HepG2 (cell line): ENCODE measurements around the gene NAA38. TPM values are rescaled to one million over a fixed set of nuclear protein-coding genes. Genes with fewer than 3 reads are reported as not detected.

Source experiments
- BCL6 ChIP-seq: IDR thresholded peaks from 2 replicates; pipeline ENCODE4 v1.6.1; 2016; ENCODE audit warnings: missing genetic modification reagents, missing compliant biosample characterization
- CBX2 ChIP-seq, 2 experiments: fragments of 200-600 bp in 1 of 2; sonication (generic); formaldehyde crosslinking in 1 of 2; IDR thresholded peaks; 2 replicates each; pipeline versions ENCODE4 v1.7.0 to v1.8.1; 2018 to 2022; ENCODE audit warnings: low read depth in 2 of 2, low read length in 1 of 2, mild to moderate bottlenecking in 1 of 2, missing genetic modification reagents in 1 of 2
- DNMT3B ChIP-seq: conservative IDR thresholded peaks from 2 replicates; pipeline ENCODE4 v1.6.1; 2016; ENCODE audit warnings: missing biosample characterization, control low read depth
- EP300 ChIP-seq, 3 experiments: sonication (generic) in 1 of 3; formaldehyde crosslinking in 1 of 3; IDR thresholded peaks; 2 replicates each; pipeline versions ENCODE4 v1.5.1 to v1.6.1; 2011 to 2020; ENCODE audit warnings: low read depth in 2 of 3, low read length in 2 of 3, borderline replicate concordance in 1 of 3, improper control_type of control experiment in 1 of 3, mild to moderate bottlenecking in 1 of 3, missing genetic modification reagents in 1 of 3, moderate library complexity in 1 of 3
- FOSL2 ChIP-seq: sonication (generic); formaldehyde crosslinking; IDR thresholded peaks from 2 replicates; pipeline ENCODE4 v1.4.0; 2020; ENCODE audit warnings: missing genetic modification reagents
- FOXM1 ChIP-seq: sonication (generic); formaldehyde crosslinking; IDR thresholded peaks from 2 replicates; pipeline ENCODE4 v1.5.0; 2020; ENCODE audit warnings: missing genetic modification reagents
- GATAD2A ChIP-seq: IDR thresholded peaks from 2 replicates; pipeline ENCODE4 v1.6.1; 2016
- HNF4A ChIP-seq: sonication (generic); formaldehyde crosslinking; IDR thresholded peaks from 2 replicates; pipeline ENCODE4 v1.4.0; 2020; ENCODE audit warnings: missing genetic modification reagents
- IKZF4 ChIP-seq: sonication (generic); formaldehyde crosslinking; IDR thresholded peaks from 2 replicates; pipeline ENCODE4 v1.5.1; 2020; ENCODE audit warnings: borderline replicate concordance, mild to moderate bottlenecking, low read depth, missing genetic modification reagents; ENCODE audit errors: not compliant biosample characterization
- KDM6A ChIP-seq: IDR thresholded peaks from 2 replicates; pipeline ENCODE4 v1.6.1; 2016; ENCODE audit warnings: low read depth
- MTA1 ChIP-seq: sonication (generic); formaldehyde crosslinking; IDR thresholded peaks from 2 replicates; pipeline ENCODE4 v1.4.0; 2020; ENCODE audit warnings: missing genetic modification reagents, mild to moderate bottlenecking, borderline replicate concordance
- SOX13 ChIP-seq, 3 experiments: fragments of 450-650 bp in 1 of 3; sonication (generic) in 1 of 3; formaldehyde crosslinking in 1 of 3; IDR thresholded peaks in 2 of 3; conservative IDR thresholded peaks in 1 of 3; 2 replicates each; pipeline versions ENCODE4 v1.5.0 to v1.6.1; 2016 to 2020; ENCODE audit warnings: antibody characterized with exemption in 1 of 3, mild to moderate bottlenecking in 1 of 3, missing compliant biosample characterization in 1 of 3, missing genetic modification reagents in 1 of 3, moderate library complexity in 1 of 3
- TEAD3 ChIP-seq: optimal IDR thresholded peaks from 2 replicates; pipeline ENCODE3; 2016; ENCODE audit warnings: borderline replicate concordance
- ZC3H4 ChIP-seq: sonication (generic); formaldehyde crosslinking; IDR thresholded peaks from 2 replicates; pipeline ENCODE4 v1.4.0; 2020; ENCODE audit warnings: missing genetic modification reagents, borderline replicate concordance
- polyA plus RNA-seq, 8 experiments: library from polyadenylated mRNA; depleted of rRNA in 3 of 8; stranded (reverse) in 7 of 8; unstranded in 1 of 8; fragments of >200 nt; fragmentation: Illumina TruSeq in 4 of 8; extraction: Trizol in 4 of 8; gene quantifications; 2 replicates each; pipeline versions ENCODE4 v1.2.1 to v1.2.3, GENCODE V29; 2011 to 2016; ENCODE audit warnings: low read depth in 4 of 8, missing spikeins in 1 of 8, mixed read lengths in 1 of 8; ENCODE audit not compliant: insufficient read depth in 1 of 8
- total RNA-seq, 5 experiments: library from RNA; depleted of rRNA; stranded (reverse); fragments of >200 nt; fragmentation: Illumina TruSeq; extraction: Trizol; gene quantifications; 2 replicates each; pipeline ENCODE4 v1.2.3, GENCODE V29; 2016; ENCODE audit warnings: low read depth in 1 of 5
- TF ChIP-seq, protein P1 (sequence below): IDR thresholded peaks from 2 replicates; pipeline ENCODE4 v1.6.1; 2016; ENCODE audit warnings: low read depth
- TF ChIP-seq, protein P2 (sequence below): sonication (generic); formaldehyde crosslinking; IDR thresholded peaks from 2 replicates; pipeline ENCODE4 v1.5.1; 2020; ENCODE audit warnings: mild to moderate bottlenecking, missing genetic modification reagents, borderline replicate concordance
- TF ChIP-seq, protein P3 (sequence below): sonication (generic); formaldehyde crosslinking; IDR thresholded peaks from 2 replicates; pipeline ENCODE4 v1.4.0; 2020; ENCODE audit warnings: missing genetic modification reagents, mild to moderate bottlenecking, borderline replicate concordance

NAA38 gene
- total and polyA plus RNA-seq, 2 of the 13 experiments (the other 11 are each of a cell fraction or from before 2014, with no cell fraction given): 46.9 to 91.6 TPM

DNA sequence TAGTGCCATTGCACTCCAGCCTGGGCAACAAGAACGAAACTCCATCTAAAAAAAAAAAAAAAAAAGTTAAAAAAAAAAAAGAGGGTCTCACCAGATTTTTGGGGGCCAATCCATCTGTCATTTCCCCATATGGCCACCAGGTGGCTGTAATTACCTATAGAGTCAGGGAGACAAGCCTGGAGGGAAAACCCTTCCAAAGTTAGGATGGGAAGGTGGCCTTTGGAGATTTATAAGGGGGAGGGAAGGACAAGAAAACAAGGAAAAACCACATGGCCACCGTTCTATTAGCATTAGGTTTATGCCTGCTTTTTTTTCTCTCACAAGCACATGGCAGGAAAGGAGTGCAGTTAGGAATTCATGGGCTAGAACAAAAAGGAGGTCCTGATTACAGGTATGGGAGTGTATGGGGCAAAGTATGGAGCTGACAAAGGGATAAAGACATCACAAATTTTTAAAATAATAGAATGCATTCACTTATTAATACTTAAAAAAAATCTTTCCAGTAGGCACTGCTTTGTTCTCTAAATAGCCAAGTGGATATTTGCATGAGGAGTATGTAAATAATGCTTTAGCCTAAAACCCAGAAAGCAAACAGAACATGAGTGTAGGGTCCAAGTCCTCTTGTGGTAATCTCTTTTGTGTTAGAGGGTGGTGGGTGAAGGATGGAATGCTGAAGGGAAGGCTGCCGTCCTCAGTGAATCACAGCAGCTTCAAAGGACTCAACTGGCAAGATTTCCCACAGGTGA lies 5.5 kb upstream of the NAA38 start (continued):
- TF ChIP-seq, protein P1, sequence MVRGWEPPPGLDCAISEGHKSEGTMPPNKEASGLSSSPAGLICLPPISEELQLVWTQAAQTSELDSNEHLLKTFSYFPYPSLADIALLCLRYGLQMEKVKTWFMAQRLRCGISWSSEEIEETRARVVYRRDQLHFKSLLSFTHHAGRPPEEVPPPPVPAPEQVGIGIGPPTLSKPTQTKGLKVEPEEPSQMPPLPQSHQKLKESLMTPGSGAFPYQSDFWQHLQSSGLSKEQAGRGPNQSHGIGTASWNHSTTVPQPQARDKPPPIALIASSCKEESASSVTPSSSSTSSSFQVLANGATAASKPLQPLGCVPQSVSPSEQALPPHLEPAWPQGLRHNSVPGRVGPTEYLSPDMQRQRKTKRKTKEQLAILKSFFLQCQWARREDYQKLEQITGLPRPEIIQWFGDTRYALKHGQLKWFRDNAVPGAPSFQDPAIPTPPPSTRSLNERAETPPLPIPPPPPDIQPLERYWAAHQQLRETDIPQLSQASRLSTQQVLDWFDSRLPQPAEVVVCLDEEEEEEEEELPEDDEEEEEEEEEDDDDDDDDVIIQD (CRISPR knock-in tag): 0 out of 2 replicates have a peak, but pooled peaks have one; percentile 10
- TF ChIP-seq EP300 (IDR thresholded peaks at IDR 0.05; ENCODE audit: low read depth in 2 of 2, low read length in 2 of 2): peak in 1 of 2 experiments; percentile 82; a peak in 2 of 4 replicates
- TF ChIP-seq EP300 (CRISPR knock-in tag; IDR thresholded peaks at IDR 0.05; ENCODE audit: borderline replicate concordance): no peak
- no peak for TF ChIP-seq FOXM1
- peak; percentile 65 for TF ChIP-seq GATAD2A (CRISPR knock-in tag)
- TF ChIP-seq, protein P2, sequence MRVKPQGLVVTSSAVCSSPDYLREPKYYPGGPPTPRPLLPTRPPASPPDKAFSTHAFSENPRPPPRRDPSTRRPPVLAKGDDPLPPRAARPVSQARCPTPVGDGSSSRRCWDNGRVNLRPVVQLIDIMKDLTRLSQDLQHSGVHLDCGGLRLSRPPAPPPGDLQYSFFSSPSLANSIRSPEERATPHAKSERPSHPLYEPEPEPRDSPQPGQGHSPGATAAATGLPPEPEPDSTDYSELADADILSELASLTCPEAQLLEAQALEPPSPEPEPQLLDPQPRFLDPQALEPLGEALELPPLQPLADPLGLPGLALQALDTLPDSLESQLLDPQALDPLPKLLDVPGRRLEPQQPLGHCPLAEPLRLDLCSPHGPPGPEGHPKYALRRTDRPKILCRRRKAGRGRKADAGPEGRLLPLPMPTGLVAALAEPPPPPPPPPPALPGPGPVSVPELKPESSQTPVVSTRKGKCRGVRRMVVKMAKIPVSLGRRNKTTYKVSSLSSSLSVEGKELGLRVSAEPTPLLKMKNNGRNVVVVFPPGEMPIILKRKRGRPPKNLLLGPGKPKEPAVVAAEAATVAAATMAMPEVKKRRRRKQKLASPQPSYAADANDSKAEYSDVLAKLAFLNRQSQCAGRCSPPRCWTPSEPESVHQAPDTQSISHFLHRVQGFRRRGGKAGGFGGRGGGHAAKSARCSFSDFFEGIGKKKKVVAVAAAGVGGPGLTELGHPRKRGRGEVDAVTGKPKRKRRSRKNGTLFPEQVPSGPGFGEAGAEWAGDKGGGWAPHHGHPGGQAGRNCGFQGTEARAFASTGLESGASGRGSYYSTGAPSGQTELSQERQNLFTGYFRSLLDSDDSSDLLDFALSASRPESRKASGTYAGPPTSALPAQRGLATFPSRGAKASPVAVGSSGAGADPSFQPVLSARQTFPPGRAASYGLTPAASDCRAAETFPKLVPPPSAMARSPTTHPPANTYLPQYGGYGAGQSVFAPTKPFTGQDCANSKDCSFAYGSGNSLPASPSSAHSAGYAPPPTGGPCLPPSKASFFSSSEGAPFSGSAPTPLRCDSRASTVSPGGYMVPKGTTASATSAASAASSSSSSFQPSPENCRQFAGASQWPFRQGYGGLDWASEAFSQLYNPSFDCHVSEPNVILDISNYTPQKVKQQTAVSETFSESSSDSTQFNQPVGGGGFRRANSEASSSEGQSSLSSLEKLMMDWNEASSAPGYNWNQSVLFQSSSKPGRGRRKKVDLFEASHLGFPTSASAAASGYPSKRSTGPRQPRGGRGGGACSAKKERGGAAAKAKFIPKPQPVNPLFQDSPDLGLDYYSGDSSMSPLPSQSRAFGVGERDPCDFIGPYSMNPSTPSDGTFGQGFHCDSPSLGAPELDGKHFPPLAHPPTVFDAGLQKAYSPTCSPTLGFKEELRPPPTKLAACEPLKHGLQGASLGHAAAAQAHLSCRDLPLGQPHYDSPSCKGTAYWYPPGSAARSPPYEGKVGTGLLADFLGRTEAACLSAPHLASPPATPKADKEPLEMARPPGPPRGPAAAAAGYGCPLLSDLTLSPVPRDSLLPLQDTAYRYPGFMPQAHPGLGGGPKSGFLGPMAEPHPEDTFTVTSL (CRISPR knock-in tag): peak; percentile 55; the same call in 1 of the 2 replicates
- peak; percentile 88 for TF ChIP-seq TEAD3 (CRISPR knock-in tag)
- peak; percentile 83 for TF ChIP-seq HNF4A
- no peak for TF ChIP-seq MTA1
- TF ChIP-seq, protein P3, sequence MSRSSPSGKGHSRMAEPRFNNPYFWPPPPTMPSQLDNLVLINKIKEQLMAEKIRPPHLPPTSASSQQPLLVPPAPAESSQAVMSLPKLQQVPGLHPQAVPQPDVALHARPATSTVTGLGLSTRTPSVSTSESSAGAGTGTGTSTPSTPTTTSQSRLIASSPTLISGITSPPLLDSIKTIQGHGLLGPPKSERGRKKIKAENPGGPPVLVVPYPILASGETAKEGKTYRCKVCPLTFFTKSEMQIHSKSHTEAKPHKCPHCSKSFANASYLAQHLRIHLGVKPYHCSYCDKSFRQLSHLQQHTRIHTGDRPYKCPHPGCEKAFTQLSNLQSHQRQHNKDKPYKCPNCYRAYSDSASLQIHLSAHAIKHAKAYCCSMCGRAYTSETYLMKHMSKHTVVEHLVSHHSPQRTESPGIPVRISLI (CRISPR knock-in tag): 0 out of 2 replicates have a peak, but pooled peaks have one; percentile 41
- TF ChIP-seq ZC3H4 (CRISPR knock-in tag): no peak
- TF ChIP-seq KDM6A: peak; percentile 83
- peak; percentile 60; the same call in 1 of the 2 replicates for TF ChIP-seq FOSL2 (CRISPR knock-in tag)
- peak; percentile 64 for TF ChIP-seq BCL6
- TF ChIP-seq IKZF4 (CRISPR knock-in tag): no peak
- no peak for TF ChIP-seq CBX2 (IDR thresholded peaks at IDR 0.05; ENCODE audit: low read depth, low read length)
- TF ChIP-seq CBX2 (CRISPR knock-in tag; IDR thresholded peaks at IDR 0.05; ENCODE audit: low read depth): no peak
- TF ChIP-seq SOX13 (IDR thresholded peaks at IDR 0.05): peak; percentile 73
- peak in 1 of 2 experiments; percentile 93; a peak in 2 of 4 replicates for TF ChIP-seq SOX13 (CRISPR knock-in tag; conservative IDR thresholded peaks at IDR 0.05 in 1 of 2, IDR thresholded peaks at IDR 0.05 in 1 of 2)
- 0 out of 2 replicates have a peak, but pooled peaks have one; percentile 33 for TF ChIP-seq DNMT3B (CRISPR knock-in tag)
